Measurements from ENCODE around the gene ZSCAN9. TPM values are rescaled to one million over a fixed set of nuclear protein-coding genes. Genes with fewer than 3 reads are reported as not detected.

The ZSCAN9 gene
- total and polyA plus RNA-seq, 11 donors: 5.8 to 12.6 (median 7.9) TPM

GRCh38 chr6:28232785-28233184 lies 7.7 kb downstream of the ZSCAN9 start:
- ATAC-seq: no peak
- no peak overlapping the region for H3K4me3 ChIP-seq
- H3K4me1 ChIP-seq: peaks cover 0 to 11% (median 0%) of the 10 kb centered on the region in 12 donors
- peaks cover 0 to 82% (median 66%) of the 10 kb centered on the region in 9 donors for H3K36me3 ChIP-seq
- H3K27me3 ChIP-seq: no peaks in the 10 kb centered on the region
- peaks cover 0 to 7% (median 0%) of the 10 kb centered on the region in 12 donors for H3K9me3 ChIP-seq
- intact Hi-C loops (cut with DNase I): no loop called here
- H3K27ac ChIP-seq: no peak overlapping the region
- 95 to 98% (median 96%) methylated on average over 11 of the region's 11 CpGs for WGBS, 4 donors
- no peak for DNase-seq
- no peak for TF ChIP-seq POLR2A (IDR thresholded peaks at IDR 0.05)
- TF ChIP-seq CTCF (IDR thresholded peaks at IDR 0.05): no peak

GRCh38 chr6:28235912-28236452 lies 10.9 kb downstream of the ZSCAN9 start:
- H3K4me1 ChIP-seq: peaks cover 0 to 11% (median 0%) of the 10 kb centered on the region in 12 donors
- H3K36me3 ChIP-seq: peaks cover 0 to 62% (median 39%) of the 10 kb centered on the region in 9 donors
- no peak for DNase-seq
- no peak overlapping the region for H3K27ac ChIP-seq
- TF ChIP-seq POLR2A (IDR thresholded peaks at IDR 0.05): no peak
- no peak for TF ChIP-seq CTCF (IDR thresholded peaks at IDR 0.05)
- ATAC-seq: no peak
- intact Hi-C loops (cut with DNase I): no loop called here
- 86 to 89% (median 87%) methylated on average over 3 of the region's 3 CpGs for WGBS, 4 donors
- H3K4me3 ChIP-seq: no peak overlapping the region
- H3K9me3 ChIP-seq: peaks cover 0 to 7% (median 0%) of the 10 kb centered on the region in 12 donors
- no peaks in the 10 kb centered on the region for H3K27me3 ChIP-seq

GRCh38 chr6:28239636-28240035 lies 14.6 kb downstream of the ZSCAN9 start:
- DNase-seq (no peak), ATAC-seq (no peak)
- H3K27ac ChIP-seq: no peak overlapping the region
- peaks cover 0 to 43% (median 17%) of the 10 kb centered on the region in 9 donors for H3K36me3 ChIP-seq
- no peaks in the 10 kb centered on the region for H3K9me3 ChIP-seq
- intact Hi-C loops (cut with DNase I): loop anchor here in 1 of 10 donors (10.0 kb wide), 1 partner anchor 115 kb away; no protein-coding TSS in a partner anchor
- TF ChIP-seq CTCF (IDR thresholded peaks at IDR 0.05): no peak
- no peak for TF ChIP-seq POLR2A (IDR thresholded peaks at IDR 0.05)
- H3K4me3 ChIP-seq: no peak overlapping the region
- no peaks in the 10 kb centered on the region for H3K27me3 ChIP-seq
- 89 to 99% (median 95%) methylated on average over 1 of the region's 1 CpG for WGBS, 4 donors
- H3K4me1 ChIP-seq: peaks cover 0 to 19% (median 0%) of the 10 kb centered on the region in 12 donors

- Histone ChIP-seq H3K4me3 (no peak overlapping the region), H3K36me3 (peaks cover 0 to 46% (median 26%) of the 10 kb centered on the region in 9 donors), H3K9me3 (no peaks in the 10 kb centered on the region), H3K27ac (no peak overlapping the region), H3K27me3 (no peaks in the 10 kb centered on the region), H3K4me1 (peaks cover 0 to 18% (median 0%) of the 10 kb centered on the region in 12 donors)
- no peak for DNase-seq
- intact Hi-C loops (cut with DNase I): loop anchor here in 1 of 10 donors (10.0 kb wide), 1 partner anchor 114 kb away; no protein-coding TSS in a partner anchor
- 90 to 100% (median 94%) methylated on average over 1 of the region's 1 CpG for WGBS, 4 donors
- TF ChIP-seq POLR2A (IDR thresholded peaks at IDR 0.05) (no peak), CTCF (IDR thresholded peaks at IDR 0.05) (no peak)
- ATAC-seq: no peak
Observed at GRCh38 chr6:28240471-28240870, 15.4 kb downstream of the ZSCAN9 start.
